AG04450 (cell line): ENCODE data around the gene CFAP52. TPM values are rescaled to one million over a fixed set of nuclear protein-coding genes. Genes with fewer than 3 reads are reported as not detected.

Experiments
- CTCF ChIA-PET: fragments of 300-600, 350-600 bp; formaldehyde crosslinking; extraction: SDS; loops from one replicate; lab custom pipeline; 2022; ENCODE audit warnings: antibody characterized with exemption, inconsistent platforms; lab: Charles Lee
- POLR2A ChIA-PET: fragments of 350-600 bp; formaldehyde crosslinking; extraction: SDS; loops from one replicate; lab custom pipeline; 2021; ENCODE audit warnings: antibody characterized with exemption, inconsistent platforms; lab: Yijun Ruan, JAX
- DNase-seq: peaks from one replicate; pipeline ENCODE4 v3.0.0-alpha.2; 2011; ENCODE audit warnings: low read depth, low spot score
- H3K27ac ChIP-seq: one replicate; pipeline ENCODE4 v1.5.1; 2012; ENCODE audit warnings: low read depth, low read length, control low read depth
- H3K27me3 ChIP-seq: one replicate; pipeline ENCODE4 v1.6.0; 2012; ENCODE audit warnings: low read length; ENCODE audit not compliant: control insufficient read depth, insufficient read depth
- H3K4me3 ChIP-seq: 2 replicates; pipeline ENCODE4 v1.5.1; 2011; ENCODE audit warnings: mild to moderate bottlenecking, low read depth, low read length, control low read depth
- H3K9me3 ChIP-seq: 2 replicates; pipeline ENCODE4 v1.5.1; 2012; ENCODE audit warnings: low read length; ENCODE audit not compliant: control insufficient read depth, insufficient read depth
- CTCF ChIP-seq: IDR thresholded peaks from 2 replicates; pipeline ENCODE4 v1.5.1; 2011; ENCODE audit warnings: low read depth, low read length, control low read depth, inconsistent platforms
- polyA plus RNA-seq: library from polyadenylated mRNA; depleted of rRNA; stranded (reverse); fragments of >200 nt; gene quantifications from 2 replicates; pipeline ENCODE4 v1.2.3, GENCODE V29; 2011

Gene CFAP52
- polyA plus RNA-seq, 1 experiment: not detected

- no peak overlapping the region for H3K27ac ChIP-seq
- no peaks in the 10 kb centered on the region for H3K27me3 ChIP-seq
- ChIA-PET CTCF (no interaction called here), POLR2A (no interaction called here)
- no peak overlapping the region for H3K4me3 ChIP-seq
- DNase-seq: no peak
- H3K9me3 ChIP-seq: peaks cover 34% of the 10 kb centered on the region
- TF ChIP-seq CTCF: no peak
Measured at GRCh38 chr17:9668517-9668916, 92.1 kb downstream of the CFAP52 start.

GRCh38 chr17:9669551-9670008, 93.1 kb downstream of the CFAP52 start:
- Histone ChIP-seq H3K27me3 (no peaks in the 10 kb centered on the region), H3K9me3 (peaks cover 30% of the 10 kb centered on the region), H3K4me3 (no peak overlapping the region), H3K27ac (no peak overlapping the region)
- no peak for TF ChIP-seq CTCF
- CTCF ChIA-PET: no interaction called here
- no peak for DNase-seq
- POLR2A ChIA-PET: no interaction called here

GRCh38 chr17:9670596-9670995, 94.2 kb downstream of the CFAP52 start:
- POLR2A ChIA-PET: no interaction called here
- Histone ChIP-seq H3K27ac (no peak overlapping the region), H3K27me3 (no peaks in the 10 kb centered on the region), H3K4me3 (no peak overlapping the region), H3K9me3 (peaks cover 30% of the 10 kb centered on the region)
- CTCF ChIA-PET: no interaction called here
- no peak for DNase-seq
- TF ChIP-seq CTCF: no peak

- no peak for DNase-seq
- Histone ChIP-seq H3K27ac (no peak overlapping the region), H3K27me3 (no peaks in the 10 kb centered on the region), H3K9me3 (peaks cover 28% of the 10 kb centered on the region), H3K4me3 (no peak overlapping the region)
- TF ChIP-seq CTCF: no peak
- ChIA-PET CTCF (no interaction called here), POLR2A (no interaction called here)
Measured at GRCh38 chr17:9671559-9671958, 95.1 kb downstream of the CFAP52 start.

GRCh38 chr17:9672266-9672665, 95.8 kb downstream of the CFAP52 start:
- ChIA-PET CTCF (no interaction called here), POLR2A (no interaction called here)
- H3K27me3 ChIP-seq: no peaks in the 10 kb centered on the region
- no peak for TF ChIP-seq CTCF
- DNase-seq: no peak
- no peak overlapping the region for H3K4me3 ChIP-seq
- peaks cover 27% of the 10 kb centered on the region for H3K9me3 ChIP-seq
- H3K27ac ChIP-seq: no peak overlapping the region
